Iris pigment epithelial cell (primary cell): Measurements from ENCODE around the gene RALGDS.
A peak's percentile ranks its signal among the peaks of the same experiment; 100 is the strongest.
"Not testable (repeated sequence)": the region's sequence is repeated elsewhere in the genome, so short reads cannot be mapped to it uniquely, and the experiment has no call there.

ENCODE experiments used
- DNase-seq: peaks from one replicate; pipeline ENCODE4 v3.0.0-alpha.2; 2011; ENCODE audit warnings: low read depth

RALGDS gene

DNA sequence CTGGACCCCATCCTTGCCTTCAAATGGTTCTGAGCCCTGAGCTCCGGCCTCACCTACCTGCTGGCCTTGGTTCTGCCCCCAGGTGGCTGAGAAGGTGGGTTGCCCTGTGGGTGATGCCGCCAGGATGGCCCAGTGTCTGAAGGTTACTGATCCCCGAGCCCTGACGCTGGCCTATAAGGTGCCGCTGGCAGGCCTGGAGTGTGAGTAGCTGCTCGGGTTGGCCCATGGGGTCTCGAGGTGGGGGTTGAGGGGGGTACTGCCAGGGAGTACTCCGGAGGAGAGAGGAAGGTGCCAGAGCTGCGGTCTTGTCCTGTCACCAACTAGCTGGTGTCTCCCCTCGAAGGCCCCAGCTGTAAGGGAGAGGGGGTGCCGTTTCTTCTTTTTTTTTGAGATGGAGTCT is 54.0 kb downstream of the RALGDS start:
- no peak for DNase-seq

- no peak for DNase-seq
Measured at GRCh38 chr9:133066181-133066983, 54.7 kb downstream of the RALGDS start.

DNA sequence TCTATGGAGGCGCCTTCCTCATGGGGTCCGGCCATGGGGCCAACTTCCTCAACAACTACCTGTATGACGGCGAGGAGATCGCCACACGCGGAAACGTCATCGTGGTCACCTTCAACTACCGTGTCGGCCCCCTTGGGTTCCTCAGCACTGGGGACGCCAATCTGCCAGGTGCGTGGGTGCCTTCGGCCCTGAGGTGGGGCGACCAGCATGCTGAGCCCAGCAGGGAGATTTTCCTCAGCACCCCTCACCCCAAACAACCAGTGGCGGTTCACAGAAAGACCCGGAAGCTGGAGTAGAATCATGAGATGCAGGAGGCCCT is 56.0 kb downstream of the RALGDS start:
- DNase-seq, result no peak

GRCh38 chr9:133064241-133065069 is 56.6 kb downstream of the RALGDS start:
- DNase-seq, result no peak

- DNase-seq, result no peak
Measured at GRCh38 chr9:133063500-133064231, 57.4 kb downstream of the RALGDS start.

- no peak for DNase-seq
Measured at GRCh38 chr9:133063159-133063499, 57.9 kb downstream of the RALGDS start.

GRCh38 chr9:133062569-133062968 is 58.5 kb downstream of the RALGDS start:
- not testable (repeated sequence) for DNase-seq

- not testable (repeated sequence) for DNase-seq
Measured at GRCh38 chr9:133061764-133062145, 59.3 kb downstream of the RALGDS start, which contains the start of gene CEL. Gene CEL, plus strand, starts transcription at chr9:133061981. Its CDS starts 22 bp downstream, at chr9:133062003.

GRCh38 chr9:133061019-133061763 is 59.8 kb downstream of the RALGDS start:
- DNase-seq, result not testable (repeated sequence)

GRCh38 chr9:133060417-133060841 is 60.6 kb downstream of the RALGDS start:
- no peak for DNase-seq

- no peak for DNase-seq
Measured at GRCh38 chr9:133059623-133060022, 61.4 kb downstream of the RALGDS start.

DNA sequence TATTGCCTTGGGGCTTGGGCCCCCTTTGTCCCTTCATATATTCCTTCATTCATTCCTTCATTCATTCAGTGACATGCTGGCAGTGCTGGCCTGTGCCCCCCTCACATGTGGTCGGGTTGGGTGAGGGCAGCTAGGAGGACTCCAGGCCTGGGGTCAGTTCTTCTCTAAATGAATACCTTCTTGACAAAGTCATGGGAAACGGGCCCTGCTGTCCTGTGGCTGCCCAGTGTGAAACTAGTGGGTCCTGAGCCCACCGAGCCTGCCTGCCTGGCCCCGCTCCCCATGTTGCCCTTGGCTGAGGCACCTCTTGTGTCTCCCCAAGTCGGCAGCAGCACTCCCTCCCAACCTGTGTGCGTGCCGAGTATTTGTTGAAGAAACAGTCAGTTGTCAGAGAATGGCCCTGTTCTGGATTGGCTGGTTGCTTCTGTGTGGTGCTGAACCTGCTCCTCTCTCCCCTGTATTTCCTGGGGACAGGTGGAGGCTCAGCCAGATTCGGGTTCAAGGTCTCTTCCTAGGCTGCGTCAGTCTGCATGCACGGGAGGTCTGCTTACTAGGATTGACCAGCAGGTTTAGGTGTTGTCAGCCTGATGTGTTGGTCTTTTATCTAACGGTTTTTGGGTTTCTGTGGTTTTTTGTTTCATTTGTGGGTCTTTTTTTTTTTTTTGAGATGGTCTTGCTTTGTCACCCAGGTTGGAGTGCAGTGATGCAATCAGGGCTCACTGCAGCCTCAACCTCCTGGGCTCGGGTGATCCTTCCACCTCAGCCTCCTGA is 62.3 kb downstream of the RALGDS start:
- no peak for DNase-seq

GRCh38 chr9:133058071-133058470 is 63.0 kb downstream of the RALGDS start:
- no peak for DNase-seq

DNA sequence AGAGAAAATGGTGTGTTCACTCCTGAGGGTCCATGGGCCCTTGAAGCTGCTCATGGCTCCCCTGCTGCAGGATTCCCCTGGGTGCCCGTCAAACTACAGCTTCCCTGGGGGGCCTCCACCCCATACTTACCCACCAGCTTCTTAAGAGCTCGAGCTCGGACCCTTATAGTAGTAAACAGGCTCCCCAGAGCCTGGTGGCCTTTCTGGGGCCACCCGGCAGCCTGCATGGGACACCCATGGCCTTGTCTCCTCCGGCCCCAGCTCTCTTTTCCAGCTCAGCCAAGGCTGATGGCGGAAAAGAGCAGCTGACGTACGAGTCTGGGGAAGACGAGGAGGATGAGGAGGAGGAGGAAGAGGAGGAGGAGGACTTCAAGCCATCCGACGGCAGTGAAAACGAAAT is 63.5 kb downstream of the RALGDS start:
- no peak for DNase-seq

GRCh38 chr9:133057006-133057405 is 64.0 kb downstream of the RALGDS start:
- no peak for DNase-seq

- no peak for DNase-seq
Measured at GRCh38 chr9:133056533-133056932, 64.5 kb downstream of the RALGDS start.

- no peak for DNase-seq
Measured at GRCh38 chr9:133055788-133056420, 65.1 kb downstream of the RALGDS start.

DNA sequence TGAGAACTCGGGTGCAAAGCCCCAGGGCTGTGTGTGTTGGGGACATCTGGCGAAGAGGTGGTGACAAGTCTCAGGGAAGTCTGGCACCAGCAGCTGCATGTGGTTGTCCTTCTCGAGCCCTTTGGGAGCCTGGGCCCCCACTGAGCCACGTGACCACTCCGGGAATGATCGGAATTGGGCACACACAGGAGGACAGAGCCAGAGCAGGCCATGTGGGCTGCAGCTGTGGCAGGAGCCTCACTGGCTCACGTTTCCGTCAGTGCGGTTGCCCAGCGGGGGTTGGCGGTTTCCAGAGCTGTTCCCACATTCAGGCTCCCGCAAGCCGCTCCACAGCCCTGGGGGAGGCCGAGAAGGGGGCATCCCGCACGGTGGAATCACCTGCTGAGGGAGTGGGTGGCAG is 66.1 kb downstream of the RALGDS start:
- DNase-seq, result peak; percentile 41

DNA sequence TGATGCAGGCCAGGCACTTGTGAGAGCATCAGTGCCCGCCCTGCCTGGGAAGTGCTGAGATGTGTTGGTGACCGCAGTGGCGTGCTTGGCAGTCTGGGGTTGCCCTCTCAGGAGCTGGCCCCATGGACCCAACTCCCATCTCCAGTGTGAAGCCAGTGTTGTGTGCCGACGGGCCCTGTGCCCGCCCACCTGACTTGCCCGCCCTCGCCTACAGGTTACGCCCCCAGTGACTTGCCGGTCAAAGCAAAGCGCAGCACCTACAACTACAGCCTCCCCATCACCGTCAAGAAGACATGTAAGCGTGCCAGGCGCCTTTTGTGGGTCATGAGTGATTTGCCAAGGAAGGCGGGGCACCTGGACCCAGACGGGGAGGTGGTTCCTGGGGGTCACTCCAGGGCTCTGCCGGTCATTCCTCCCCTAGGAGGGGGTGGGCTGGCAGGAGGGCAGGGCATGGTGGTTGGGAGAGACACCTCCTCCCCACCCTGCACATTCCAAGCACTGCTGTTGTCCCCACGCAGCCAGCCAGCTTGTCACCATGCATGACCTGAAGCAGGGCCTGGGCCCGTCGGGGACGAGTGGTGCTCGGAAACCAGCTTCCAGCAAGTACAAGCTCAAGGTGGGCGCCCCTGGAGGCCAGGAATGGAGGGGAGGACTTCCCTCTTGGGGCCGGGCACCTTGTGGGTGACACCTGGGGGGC is 66.7 kb downstream of the RALGDS start:
- no peak for DNase-seq

GRCh38 chr9:133051966-133052539 is 69.0 kb downstream of the RALGDS start:
- no peak for DNase-seq
